ENCODE measurements around the gene RER1.

The RER1 gene

GRCh38 chr1:2446861-2447260 lies 55.2 kb downstream of the RER1 start:
- no peak for DNase-seq (ENCODE audit: low spot score)

GRCh38 chr1:2447276-2448097 lies 55.8 kb downstream of the RER1 start:
- DNase-seq (ENCODE audit: low spot score) = no peak

- no peak for DNase-seq (ENCODE audit: low spot score)
These were observed 56.4 kb downstream of the RER1 start for GRCh38 chr1:2448098-2448445.

GRCh38 chr1:2449636-2450454 lies 58.2 kb downstream of the RER1 start:
- no peak for DNase-seq (ENCODE audit: low spot score)

GRCh38 chr1:2451741-2452140 lies 60.1 kb downstream of the RER1 start:
- DNase-seq (ENCODE audit: low spot score) = no peak

GRCh38 chr1:2452201-2452931 lies 60.7 kb downstream of the RER1 start:
- DNase-seq (ENCODE audit: low spot score) = no peak

- no peak for DNase-seq (ENCODE audit: low spot score)
These were observed 61.3 kb downstream of the RER1 start for GRCh38 chr1:2452932-2453315.

GRCh38 chr1:2454227-2454626 lies 62.6 kb downstream of the RER1 start:
- no peak for DNase-seq (ENCODE audit: low spot score)
